Thyroid gland (tissue), 4 donors: Measurements from ENCODE around the gene LRBA. TPM values are rescaled to one million over a fixed set of nuclear protein-coding genes. Genes with fewer than 3 reads are reported as not detected.

ENCODE experiments used
- DNase-seq, 2 donors: peaks; one replicate each; pipeline ENCODE4 v3.0.0-alpha.2; 2019
- H3K27ac ChIP-seq, 3 donors: fragments of 200-600 bp; sonication (generic); 1 replicate in 2 of 3; 2 replicates in 1 of 3; pipeline ENCODE4 v1.5.1; 2016 to 2019; ENCODE audit warnings: mild to moderate bottlenecking in 1 of 3, moderate library complexity in 1 of 3
- H3K27me3 ChIP-seq: fragments of 200-600 bp; sonication (generic); one replicate; pipeline ENCODE4 v1.5.1; 2019
- H3K36me3 ChIP-seq, 2 donors: fragments of 200-600 bp; sonication (generic); one replicate each; pipeline ENCODE4 v1.5.1; 2016 to 2019
- H3K4me1 ChIP-seq, 2 donors: fragments of 200-600 bp; sonication (generic); one replicate each; pipeline ENCODE4 v1.5.1; 2017 to 2019
- H3K4me3 ChIP-seq, 3 donors: fragments of 200-600 bp; sonication (generic); replicated peaks in 1 of 3; 1 replicate in 2 of 3; 2 replicates in 1 of 3; pipeline ENCODE4 v1.5.1; 2016; ENCODE audit warnings: mild to moderate bottlenecking in 1 of 3
- H3K9me3 ChIP-seq: fragments of 200-600 bp; sonication (generic); one replicate; pipeline ENCODE4 v1.5.1; 2017
- POLR2A ChIP-seq, 2 donors: fragments of 450-650 bp; IDR thresholded peaks; one replicate each; pipeline ENCODE4 v1.6.1; 2017; ENCODE audit warnings: antibody characterized with exemption in 2 of 2, mild to moderate bottlenecking in 2 of 2, moderate library complexity in 1 of 2
- WGBS, 2 donors: methylation state at CpG; one replicate each; pipeline ENCODE4 v1.1.5; 2017; 5-methylcytosine and 5-hydroxymethylcytosine counted together
- intact Hi-C: fragments of 100-400 bp; cut with DNase I; formaldehyde crosslinking; loops from one replicate; pipeline ENCODE4 v1.15.1; 2023
- total RNA-seq, 4 donors: library from RNA; depleted of rRNA; stranded (reverse); fragments of >200 nt; gene quantifications; one replicate each; pipeline ENCODE4 v1.2.3, GENCODE V29; 2016
- TF ChIP-seq, protein P1 (sequence below), 6 experiments: fragments of 200-600 bp in 3 of 6; fragments of 450-650 bp in 3 of 6; sonication (generic) in 3 of 6; IDR thresholded peaks; one replicate each; pipeline ENCODE4 v1.5.1; 2016 to 2019; ENCODE audit warnings: antibody characterized with exemption in 6 of 6, mild to moderate bottlenecking in 2 of 6, inconsistent platforms in 1 of 6, moderate library complexity in 1 of 6

The LRBA gene
- total RNA-seq, 4 donors from 2014 or later, result 98.9 to 127 (median 113) TPM

DNA sequence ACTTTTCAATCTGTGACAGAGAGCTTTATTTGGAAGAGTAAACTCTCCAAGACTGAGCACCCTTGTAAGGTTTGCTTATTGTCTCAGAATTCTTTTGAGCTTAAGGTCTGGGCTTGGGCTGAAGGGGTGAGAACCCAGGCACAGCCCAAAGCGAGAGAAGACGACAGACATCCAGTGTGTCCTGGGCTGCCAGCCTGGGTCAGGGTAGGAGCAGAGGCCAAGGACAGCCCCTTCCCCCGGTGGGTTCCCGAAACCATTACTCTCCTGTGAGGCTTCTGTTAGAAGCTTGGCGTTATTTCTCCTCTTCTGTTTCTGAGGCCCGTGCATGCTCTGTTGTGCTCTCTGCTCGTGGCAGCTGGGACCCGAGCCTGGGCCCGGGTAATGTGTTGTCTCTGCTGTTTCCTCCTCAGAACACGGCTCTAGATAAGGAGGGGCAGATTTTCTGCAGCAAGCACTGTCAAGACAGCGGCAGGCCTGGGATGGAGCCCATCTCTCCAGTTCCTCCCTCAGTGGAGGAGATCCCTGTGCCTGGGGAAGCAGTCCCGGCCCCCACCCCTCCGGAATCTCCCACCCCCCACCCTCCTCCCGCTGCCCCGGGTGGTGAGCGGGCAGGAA lies 759.4 kb downstream of the LRBA start:
- no peak overlapping the region for H3K27ac ChIP-seq
- H3K36me3 ChIP-seq, result no peaks in the 10 kb centered on the region
- DNase-seq, result no peak
- intact Hi-C loops, result no loop called here
- TF ChIP-seq, protein P1, sequence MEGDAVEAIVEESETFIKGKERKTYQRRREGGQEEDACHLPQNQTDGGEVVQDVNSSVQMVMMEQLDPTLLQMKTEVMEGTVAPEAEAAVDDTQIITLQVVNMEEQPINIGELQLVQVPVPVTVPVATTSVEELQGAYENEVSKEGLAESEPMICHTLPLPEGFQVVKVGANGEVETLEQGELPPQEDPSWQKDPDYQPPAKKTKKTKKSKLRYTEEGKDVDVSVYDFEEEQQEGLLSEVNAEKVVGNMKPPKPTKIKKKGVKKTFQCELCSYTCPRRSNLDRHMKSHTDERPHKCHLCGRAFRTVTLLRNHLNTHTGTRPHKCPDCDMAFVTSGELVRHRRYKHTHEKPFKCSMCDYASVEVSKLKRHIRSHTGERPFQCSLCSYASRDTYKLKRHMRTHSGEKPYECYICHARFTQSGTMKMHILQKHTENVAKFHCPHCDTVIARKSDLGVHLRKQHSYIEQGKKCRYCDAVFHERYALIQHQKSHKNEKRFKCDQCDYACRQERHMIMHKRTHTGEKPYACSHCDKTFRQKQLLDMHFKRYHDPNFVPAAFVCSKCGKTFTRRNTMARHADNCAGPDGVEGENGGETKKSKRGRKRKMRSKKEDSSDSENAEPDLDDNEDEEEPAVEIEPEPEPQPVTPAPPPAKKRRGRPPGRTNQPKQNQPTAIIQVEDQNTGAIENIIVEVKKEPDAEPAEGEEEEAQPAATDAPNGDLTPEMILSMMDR (IDR thresholded peaks at IDR 0.05), result no peak
- TF ChIP-seq POLR2A (IDR thresholded peaks at IDR 0.05), result no peak
- no peaks in the 10 kb centered on the region for H3K27me3 ChIP-seq
- WGBS, 2 donors, result 83 to 84% methylated on average over 12 of the region's 16 CpGs
- H3K9me3 ChIP-seq, result no peaks in the 10 kb centered on the region
- no peak overlapping the region for H3K4me3 ChIP-seq
- no peaks in the 10 kb centered on the region for H3K4me1 ChIP-seq

DNA sequence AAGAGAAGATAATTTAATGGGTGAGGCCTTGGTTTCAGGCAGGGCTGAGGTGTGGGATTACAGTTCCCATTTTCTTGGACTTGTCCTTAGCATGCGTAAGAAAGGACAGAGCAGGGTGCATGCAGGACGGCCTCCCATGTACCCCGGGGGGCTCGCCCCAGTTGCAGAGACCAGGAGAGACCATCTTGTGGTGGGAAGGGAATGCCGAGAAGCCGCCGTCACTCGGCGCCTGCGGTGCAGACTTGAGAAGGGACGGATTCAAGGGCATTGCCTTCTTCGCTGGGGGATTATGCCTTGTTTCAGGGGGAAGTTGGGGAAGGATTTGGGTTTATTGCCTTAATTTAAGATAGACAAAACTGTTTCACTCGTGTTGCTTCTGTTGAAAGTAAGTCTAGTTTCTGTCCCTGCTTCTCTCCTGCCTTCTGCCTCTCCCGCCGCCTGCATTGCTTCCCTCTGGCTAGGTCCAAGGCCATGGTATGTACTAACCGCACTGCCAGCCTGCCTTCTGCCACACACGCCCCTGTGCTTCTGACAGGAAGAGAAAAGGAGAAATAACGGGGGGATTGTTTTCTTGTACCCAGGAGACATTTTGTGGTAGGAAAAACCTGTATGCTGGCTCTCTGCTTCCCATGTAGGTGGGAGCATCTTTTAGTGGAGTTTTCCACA lies 761.0 kb downstream of the LRBA start:
- Histone ChIP-seq H3K27me3 (no peaks in the 10 kb centered on the region), H3K4me1 (no peaks in the 10 kb centered on the region), H3K9me3 (no peaks in the 10 kb centered on the region), H3K36me3 (no peaks in the 10 kb centered on the region), H3K4me3 (no peak overlapping the region), H3K27ac (no peak overlapping the region)
- no peak for DNase-seq
- intact Hi-C loops, result no loop called here
- WGBS, 2 donors, result 92 to 97% methylated on average over 18 of the region's 18 CpGs
- no peak for TF ChIP-seq POLR2A (IDR thresholded peaks at IDR 0.05)
- TF ChIP-seq, protein P1 (IDR thresholded peaks at IDR 0.05), result no peak

DNA sequence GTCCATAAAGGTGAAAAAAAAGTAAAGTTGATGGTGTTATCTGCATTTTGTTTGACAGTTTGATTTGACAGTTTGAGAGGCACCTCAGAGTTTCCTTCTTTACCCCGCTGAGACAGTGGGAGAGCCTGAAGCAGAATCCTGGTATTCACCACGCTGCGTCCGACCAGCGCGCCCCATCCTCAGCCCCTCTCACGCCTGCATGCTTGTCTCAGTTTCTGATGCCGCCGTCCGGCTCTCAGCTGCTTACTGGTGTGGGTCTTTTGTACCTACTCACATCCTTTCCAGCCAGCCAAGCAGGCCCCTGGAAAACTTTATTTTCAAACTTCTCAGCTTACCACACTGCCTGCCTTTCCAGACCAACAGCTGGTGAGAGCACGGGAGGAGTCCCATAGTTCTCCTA lies 761.7 kb downstream of the LRBA start:
- no peaks in the 10 kb centered on the region for H3K9me3 ChIP-seq
- DNase-seq, result no peak
- H3K27ac ChIP-seq, result no peak overlapping the region
- no peak for TF ChIP-seq POLR2A (IDR thresholded peaks at IDR 0.05)
- TF ChIP-seq, protein P1 (IDR thresholded peaks at IDR 0.05), result no peak
- peaks cover 0 to under 1% of the 10 kb centered on the region in 2 donors for H3K36me3 ChIP-seq
- 90 to 93% methylated on average over 11 of the region's 11 CpGs for WGBS, 2 donors
- no peaks in the 10 kb centered on the region for H3K27me3 ChIP-seq
- H3K4me3 ChIP-seq, result no peak overlapping the region
- intact Hi-C loops, result no loop called here
- no peaks in the 10 kb centered on the region for H3K4me1 ChIP-seq

DNA sequence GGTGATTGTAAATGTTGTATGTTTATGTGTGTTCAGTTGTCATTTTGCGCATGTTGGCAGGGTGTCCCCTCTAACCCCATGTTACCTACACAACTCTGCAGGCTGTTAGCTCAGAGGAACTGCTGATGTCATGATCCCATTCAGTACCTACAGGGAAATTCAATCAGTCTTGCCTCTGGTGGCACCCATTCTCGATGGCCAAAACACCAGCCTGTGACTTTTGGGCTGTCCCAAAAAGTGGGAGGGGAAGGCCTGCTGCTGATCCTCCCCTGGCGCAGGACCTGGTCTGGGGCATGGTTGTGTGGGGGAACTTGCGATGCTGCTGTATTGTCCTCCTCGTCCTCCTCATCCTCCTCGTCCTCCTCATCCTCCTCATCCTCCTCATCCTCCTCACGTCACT lies 762.3 kb downstream of the LRBA start:
- no peak for TF ChIP-seq POLR2A (IDR thresholded peaks at IDR 0.05)
- TF ChIP-seq, protein P1 (IDR thresholded peaks at IDR 0.05), result no peak
- Histone ChIP-seq H3K4me1 (no peaks in the 10 kb centered on the region), H3K4me3 (no peak overlapping the region), H3K9me3 (no peaks in the 10 kb centered on the region), H3K36me3 (peaks cover 0 to 5% of the 10 kb centered on the region in 2 donors), H3K27me3 (no peaks in the 10 kb centered on the region), H3K27ac (no peak overlapping the region)
- 83 to 92% methylated on average over 7 of the region's 7 CpGs for WGBS, 2 donors
- intact Hi-C loops, result no loop called here
- no peak for DNase-seq

DNA sequence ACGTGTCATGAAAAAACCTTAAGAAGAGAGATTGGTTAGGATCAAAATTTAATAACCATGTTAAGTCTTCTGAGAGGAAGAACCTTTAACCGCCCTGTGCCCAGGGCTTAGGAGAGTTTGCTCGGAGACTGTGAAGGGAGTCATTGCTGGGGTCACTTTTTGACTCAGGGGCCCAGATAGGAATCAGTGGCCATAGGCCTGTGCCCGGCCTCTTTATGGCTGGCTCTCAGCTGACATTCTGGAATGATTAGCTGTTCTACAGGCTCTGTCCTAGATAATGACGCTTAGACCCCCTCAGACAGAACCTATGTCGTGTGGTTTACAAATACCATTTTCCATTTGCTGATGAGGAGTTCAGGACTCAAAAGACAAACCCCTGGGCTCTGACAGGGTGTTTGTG lies 762.8 kb downstream of the LRBA start:
- DNase-seq, result no peak
- no peak overlapping the region for H3K27ac ChIP-seq
- H3K27me3 ChIP-seq, result no peaks in the 10 kb centered on the region
- H3K4me3 ChIP-seq, result no peak overlapping the region
- 88 to 93% methylated on average over 6 of the region's 6 CpGs for WGBS, 2 donors
- intact Hi-C loops, result no loop called here
- H3K36me3 ChIP-seq, result peaks cover 0 to 5% of the 10 kb centered on the region in 2 donors
- no peaks in the 10 kb centered on the region for H3K9me3 ChIP-seq
- H3K4me1 ChIP-seq, result no peaks in the 10 kb centered on the region
- TF ChIP-seq, protein P1 (IDR thresholded peaks at IDR 0.05), result no peak
- no peak for TF ChIP-seq POLR2A (IDR thresholded peaks at IDR 0.05)
